HG03354 (cell line): ENCODE data around the gene DDR1.

Experiments
- ATAC-seq: cut with Tn5 transposase; IDR thresholded peaks from one replicate; pipeline ENCODE4 v1.9.1; 2021; ENCODE audit warnings: mild to moderate bottlenecking; ENCODE audit not compliant: unreplicated experiment, poor library complexity, severe bottlenecking

Gene DDR1

GRCh38 chr6:30877419-30878262, 6.7 kb upstream of the DDR1 start:
- ATAC-seq, result no peak

- no peak for ATAC-seq
These were observed 4.5 kb upstream of the DDR1 start for GRCh38 chr6:30879684-30880427.

DNA sequence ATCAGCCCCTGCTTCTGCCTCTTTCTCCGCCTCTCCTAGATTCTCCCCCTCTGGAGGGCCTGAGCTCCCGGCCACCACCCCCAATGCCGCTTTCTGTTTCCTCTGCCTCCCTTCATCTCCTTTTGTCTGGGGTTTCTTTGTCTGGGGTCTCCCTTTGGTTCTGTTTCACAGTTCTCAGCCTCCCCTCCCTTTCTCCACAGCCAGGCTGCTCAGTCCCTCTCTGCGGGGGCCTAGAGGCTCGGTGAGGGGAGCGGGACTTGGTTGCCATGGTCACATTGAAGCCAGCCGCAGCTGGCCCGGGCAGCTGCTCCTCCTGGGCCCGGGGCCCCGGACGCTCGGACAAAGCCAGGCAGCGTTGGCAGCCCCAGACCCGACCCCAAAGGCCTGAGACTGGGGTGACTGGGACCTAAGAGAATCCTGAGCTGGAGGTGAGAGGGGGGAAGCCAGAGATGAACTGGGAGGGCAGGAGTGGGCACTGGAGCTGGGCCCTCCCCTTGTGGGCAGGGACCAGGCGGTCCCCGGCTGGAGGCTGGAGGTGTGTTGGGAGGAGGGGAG, 3.5 kb upstream of the DDR1 start:
- ATAC-seq, result no peak

DNA sequence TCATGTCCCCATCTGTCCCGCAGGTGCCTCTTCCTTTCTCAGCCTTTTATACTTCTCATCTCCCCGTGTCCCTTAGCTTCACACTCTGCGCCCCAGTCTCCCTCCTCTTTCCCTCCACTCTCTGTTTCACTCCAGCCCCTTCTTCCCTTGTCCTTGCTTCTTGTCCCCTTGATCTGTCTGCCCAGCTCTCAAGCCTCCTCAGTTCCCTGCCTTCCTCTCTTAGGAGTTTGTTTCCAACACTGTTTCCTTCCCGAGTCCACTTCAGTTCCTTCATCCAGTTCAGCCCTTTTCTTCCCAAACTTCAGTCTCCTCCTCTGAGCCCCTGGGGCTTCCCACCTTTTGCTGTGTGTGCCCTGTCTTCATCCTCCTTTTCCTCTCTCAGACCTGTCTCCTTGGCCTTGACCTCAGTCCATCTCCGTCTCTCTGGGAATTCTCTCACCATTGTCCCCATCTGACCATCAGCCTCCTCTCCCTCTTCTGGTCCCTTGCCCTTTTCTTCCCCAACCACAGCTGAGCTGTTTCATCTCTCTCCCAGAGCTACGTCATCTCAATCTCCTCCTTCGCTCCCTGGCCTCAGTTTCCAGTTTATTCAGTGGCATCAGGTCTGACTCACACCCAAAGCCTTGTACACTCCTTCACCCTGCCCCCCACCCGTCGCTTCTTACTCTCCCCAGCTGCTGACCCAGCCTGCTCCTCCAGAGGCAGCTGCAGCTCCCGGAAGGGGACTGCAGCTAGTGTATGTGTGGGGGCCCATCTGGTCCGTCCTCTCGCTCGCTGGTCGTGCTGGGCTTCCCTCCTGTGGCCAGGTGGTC, 2.7 kb upstream of the DDR1 start:
- ATAC-seq, result no peak

- ATAC-seq, result no peak
These were observed 2.0 kb upstream of the DDR1 start for GRCh38 chr6:30882204-30882758.

DNA sequence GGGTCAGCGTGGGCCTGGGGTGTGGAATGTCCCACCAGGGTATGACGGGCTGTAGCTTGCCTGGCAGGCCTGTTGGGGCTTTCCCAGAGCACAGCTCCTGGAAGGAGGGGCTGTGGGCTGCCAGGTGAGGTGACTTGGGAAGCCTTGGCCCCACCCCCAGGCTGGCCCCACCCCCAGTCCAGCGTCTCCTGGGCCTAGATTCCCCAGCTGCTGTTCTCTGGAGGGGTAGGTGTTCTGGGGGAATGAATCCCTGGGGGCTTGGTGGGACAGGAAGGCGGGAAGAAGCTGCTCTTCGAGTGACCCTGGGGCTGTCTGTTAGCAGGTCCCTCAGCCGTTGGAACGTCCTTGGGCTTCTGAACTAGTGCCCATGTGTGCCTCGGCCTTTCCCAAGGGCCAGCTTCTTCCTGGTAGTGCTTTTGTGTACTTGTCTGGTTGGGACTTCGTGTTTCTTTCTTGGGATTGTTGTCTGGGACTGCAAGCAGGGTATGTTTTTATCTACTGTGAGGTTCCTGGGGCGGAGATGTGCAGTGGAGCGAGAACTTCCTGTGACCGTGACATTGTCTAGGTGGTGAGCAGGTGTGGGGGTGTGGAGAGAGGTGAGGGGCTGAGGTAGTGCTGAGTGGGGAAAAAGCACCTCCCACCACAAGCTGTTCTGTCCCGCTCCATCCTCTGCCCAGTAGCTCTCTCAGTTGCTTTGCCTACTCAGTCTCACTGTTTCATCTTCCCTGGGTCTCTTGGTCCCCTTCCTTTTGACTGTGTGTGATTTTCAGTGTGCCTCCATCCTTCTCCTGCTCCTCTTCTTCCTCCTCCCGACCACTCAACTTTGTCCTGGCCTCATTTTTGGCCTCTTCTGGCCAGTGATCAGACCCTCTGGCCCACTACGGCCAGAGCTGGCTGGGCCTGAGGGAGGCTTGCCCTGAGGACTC, 1.3 kb upstream of the DDR1 start:
- no peak for ATAC-seq

GRCh38 chr6:30884521-30885480, 482 bp downstream of the DDR1 start:
- ATAC-seq, result no peak

- no peak for ATAC-seq
These were observed 1.2 kb downstream of the DDR1 start for GRCh38 chr6:30885481-30885998.

DNA sequence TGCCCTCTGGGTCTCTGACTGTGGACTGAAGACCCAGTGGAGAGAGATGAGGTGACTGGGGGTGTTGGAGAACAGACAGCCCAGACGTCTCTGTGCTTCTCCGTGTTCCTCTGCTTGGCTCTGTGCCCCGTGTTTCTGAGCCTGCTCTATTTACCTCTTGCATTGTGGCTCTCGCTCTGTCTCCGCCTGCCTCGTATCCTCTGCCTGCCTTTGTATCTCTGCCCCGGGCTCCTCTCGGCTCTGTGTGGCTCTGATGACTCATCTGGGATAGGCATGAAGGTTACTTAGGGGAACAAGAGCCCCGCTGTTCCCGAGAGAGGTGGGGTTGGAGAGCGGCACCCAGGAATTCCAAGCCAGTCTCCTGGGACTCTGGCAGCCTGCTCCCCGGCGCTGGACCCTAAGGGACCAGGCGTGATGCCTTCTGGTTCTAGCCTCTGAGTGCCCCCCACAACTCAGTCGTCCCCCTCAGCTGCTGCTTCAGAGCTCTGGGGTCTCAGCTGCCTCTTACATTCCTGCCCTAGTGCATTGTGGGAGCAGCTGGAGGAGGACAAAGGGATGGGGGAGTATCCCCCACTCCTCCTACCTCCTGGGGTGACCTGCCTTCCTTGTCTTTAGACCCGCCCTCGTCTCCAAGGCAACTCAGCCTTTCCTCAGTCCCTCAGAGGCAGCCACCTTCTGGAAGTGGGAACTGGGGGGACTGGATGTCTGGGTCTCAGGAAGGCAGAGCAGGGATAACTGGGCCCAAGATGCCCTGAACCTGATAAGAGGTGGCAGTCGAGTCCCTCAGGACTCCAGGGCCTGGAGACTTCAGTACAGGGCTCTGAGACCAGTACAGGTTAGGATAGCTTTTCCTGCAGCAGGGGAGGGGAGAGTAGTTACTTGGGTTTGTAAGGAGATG, 1.9 kb downstream of the DDR1 start:
- no peak for ATAC-seq

- ATAC-seq, result no peak
These were observed 2.6 kb downstream of the DDR1 start for GRCh38 chr6:30886897-30887255.

DNA sequence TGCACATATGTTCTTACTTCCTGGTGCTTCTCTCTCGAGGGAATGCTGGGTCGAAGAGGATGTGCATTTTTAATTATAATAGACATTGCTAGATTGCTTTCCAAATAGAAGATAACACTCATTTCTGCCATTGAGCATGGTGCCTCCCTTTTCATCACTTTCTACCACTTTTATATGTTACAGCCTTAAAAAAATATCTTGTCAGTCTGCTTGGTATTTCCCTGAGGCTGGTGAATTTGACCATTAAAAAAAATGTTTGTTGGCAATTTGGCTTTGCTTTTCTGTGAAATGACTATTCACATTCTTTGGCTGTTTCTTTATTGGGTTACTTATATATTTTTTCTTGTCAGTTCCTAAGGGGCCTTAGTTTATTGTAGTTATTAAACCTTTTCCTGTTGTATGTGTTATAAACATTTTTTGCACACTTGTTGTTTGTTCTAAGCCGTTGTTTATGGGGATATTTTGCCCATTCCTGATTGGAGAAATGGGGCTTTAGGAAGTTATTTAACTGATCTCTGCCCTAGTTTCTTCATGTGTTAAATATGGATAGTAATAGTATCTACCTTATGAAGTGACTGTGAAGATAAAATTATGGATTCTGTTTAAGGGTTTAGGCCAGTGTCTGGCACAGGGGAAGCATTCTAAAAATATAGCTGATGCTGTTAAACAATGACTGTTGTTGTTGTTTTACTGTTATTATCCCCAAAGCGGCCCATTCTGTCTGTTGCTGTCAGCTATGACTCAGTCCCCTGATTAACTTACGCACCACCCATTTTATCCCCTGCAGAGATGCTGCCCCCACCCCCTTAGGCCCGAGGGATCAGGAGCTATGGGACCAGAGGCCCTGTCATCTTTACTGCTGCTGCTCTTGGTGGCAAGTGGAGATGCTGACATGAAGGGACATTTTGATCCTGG, 3.8 kb downstream of the DDR1 start:
- no peak for ATAC-seq

DNA sequence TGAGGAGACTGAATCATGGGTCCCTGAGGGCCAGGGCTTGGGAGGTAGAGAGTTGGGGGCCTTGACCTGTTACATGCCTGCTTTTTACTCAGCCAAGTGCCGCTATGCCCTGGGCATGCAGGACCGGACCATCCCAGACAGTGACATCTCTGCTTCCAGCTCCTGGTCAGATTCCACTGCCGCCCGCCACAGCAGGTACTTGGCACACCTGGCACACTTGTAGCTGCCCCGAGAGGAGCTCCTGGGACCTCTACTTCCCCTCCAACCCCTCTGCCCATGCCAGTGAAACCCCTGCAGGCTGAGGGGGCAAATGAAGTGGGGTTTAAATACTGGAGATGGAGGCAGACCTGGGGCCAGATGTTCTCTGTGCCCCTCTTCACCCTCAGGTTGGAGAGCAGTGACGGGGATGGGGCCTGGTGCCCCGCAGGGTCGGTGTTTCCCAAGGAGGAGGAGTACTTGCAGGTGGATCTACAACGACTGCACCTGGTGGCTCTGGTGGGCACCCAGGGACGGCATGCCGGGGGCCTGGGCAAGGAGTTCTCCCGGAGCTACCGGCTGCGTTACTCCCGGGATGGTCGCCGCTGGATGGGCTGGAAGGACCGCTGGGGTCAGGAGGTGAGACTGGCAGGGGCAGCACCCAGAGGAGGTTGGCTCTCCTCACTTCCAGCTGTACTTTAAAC, 4.6 kb downstream of the DDR1 start:
- ATAC-seq, result no peak

DNA sequence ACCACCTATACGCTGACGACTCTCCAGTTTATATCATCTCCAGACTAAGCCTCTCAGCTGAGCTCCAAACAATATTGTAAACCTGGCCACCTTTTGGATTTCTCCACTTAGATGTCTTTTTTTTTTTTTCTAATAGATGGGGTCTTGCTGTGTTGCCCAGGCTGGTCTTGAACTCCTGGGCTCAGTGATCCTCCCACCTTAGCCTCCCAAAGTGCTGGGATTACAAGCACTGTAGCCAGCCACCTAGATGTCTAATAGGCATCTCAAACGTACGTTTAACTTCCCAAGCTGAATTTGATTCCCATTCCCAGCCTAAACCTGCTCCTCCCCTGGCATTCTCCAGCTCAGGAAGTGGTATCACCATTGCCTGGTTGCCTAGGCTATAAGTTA, 5.2 kb downstream of the DDR1 start:
- ATAC-seq, result no peak

DNA sequence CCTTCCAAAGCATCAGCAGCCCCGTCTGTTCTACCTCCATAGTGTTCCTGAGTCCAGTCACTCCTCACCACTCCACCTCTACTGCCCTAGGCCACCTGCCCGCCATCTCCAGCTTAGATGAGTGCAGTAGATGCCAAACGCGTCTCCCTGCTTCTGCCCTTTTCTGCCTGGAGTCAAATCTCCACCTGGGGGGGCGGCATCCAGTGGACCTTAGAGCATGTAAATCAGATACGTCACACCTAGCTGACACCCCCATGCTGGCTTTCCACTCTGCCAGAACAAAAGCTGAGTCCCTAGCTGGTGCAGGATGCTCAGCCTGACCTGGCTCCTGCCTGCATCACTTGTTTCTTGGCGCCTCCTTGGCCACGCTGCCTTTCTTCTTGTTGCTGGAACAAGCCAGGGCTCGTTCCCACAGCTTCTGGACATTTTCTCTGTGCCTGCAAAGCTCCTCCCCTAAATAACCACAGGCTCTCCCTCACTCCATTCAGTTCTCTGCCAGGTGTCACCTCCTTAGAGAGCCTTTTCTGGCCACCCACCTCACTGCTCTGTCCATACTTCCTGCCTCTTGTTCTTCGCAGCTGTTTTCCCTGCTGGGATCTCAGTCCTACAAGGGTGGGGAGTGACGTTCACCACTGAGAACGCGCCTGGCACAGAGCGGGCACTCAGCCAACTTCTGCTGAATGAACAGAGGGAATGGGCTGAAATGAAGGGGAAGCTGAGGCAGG, 5.8 kb downstream of the DDR1 start:
- ATAC-seq, result no peak
